22Rv1 (cell line): ENCODE measurements around the gene PTBP3.

Source experiments
- H3K27ac ChIP-seq: fragments of 450-650 bp; 2 replicates; pipeline ENCODE4 v1.5.1; 2017
- ZFX ChIP-seq: fragments of 450-650 bp; IDR thresholded peaks from 2 replicates; pipeline ENCODE4 v1.6.1; 2017; ENCODE audit warnings: antibody characterized with exemption, borderline replicate concordance
- TF ChIP-seq, protein P1 (sequence below): fragments of 450-650 bp; IDR thresholded peaks from 2 replicates; pipeline ENCODE4 v1.5.1; 2017; ENCODE audit warnings: mild to moderate bottlenecking

Gene PTBP3

DNA sequence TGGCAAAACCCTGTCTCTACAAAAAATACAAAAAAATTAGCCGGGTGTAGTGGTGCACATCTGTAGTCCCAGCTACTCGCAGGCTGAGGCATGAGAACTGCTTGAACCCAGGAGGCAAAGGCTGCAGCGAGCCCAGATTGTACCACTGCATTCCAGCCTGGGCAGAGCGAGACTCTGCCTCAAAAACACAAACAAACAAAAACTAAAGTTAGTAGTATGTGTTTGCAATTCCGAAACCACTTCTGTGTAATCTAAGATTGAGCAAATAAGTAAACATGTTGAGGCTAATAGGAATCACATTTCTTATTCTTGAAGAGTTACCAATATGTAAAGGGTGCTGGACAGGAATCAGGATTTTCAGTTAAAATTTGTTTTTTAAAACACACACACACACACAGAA is 88.3 kb downstream of the PTBP3 start:
- no peak for TF ChIP-seq ZFX
- TF ChIP-seq, protein P1, sequence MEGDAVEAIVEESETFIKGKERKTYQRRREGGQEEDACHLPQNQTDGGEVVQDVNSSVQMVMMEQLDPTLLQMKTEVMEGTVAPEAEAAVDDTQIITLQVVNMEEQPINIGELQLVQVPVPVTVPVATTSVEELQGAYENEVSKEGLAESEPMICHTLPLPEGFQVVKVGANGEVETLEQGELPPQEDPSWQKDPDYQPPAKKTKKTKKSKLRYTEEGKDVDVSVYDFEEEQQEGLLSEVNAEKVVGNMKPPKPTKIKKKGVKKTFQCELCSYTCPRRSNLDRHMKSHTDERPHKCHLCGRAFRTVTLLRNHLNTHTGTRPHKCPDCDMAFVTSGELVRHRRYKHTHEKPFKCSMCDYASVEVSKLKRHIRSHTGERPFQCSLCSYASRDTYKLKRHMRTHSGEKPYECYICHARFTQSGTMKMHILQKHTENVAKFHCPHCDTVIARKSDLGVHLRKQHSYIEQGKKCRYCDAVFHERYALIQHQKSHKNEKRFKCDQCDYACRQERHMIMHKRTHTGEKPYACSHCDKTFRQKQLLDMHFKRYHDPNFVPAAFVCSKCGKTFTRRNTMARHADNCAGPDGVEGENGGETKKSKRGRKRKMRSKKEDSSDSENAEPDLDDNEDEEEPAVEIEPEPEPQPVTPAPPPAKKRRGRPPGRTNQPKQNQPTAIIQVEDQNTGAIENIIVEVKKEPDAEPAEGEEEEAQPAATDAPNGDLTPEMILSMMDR: no peak
- H3K27ac ChIP-seq: no peak overlapping the region

DNA sequence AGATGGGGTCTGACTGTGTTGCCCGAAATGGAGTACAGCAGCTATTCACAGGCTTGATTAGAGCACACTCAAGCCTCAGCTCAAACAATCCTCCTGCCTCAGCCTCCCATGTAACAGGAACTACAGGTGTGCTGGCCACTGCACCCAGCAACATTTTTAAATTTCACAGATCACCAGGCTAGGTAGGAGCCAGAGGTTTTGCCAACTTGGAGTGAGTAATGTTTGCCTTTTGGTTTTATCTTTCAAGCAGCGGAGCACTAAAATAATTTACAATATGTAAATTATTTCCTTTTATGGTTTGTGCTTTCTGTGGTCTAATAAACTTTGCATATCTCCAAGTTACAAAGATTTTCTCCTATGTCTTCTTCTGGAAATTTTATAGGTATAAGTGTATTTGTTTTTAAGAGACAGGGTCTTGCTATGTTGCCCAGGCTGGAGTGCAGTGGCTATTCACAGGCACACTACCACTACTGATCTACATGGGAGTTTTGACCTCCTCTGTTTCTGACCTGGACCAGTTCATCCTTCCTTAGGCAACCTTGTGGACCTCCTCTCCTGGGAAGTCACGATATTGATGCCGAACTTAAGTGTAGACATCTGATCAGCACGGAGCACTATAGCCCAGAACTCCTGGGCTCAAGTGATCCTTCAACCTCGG is 91.1 kb downstream of the PTBP3 start:
- 0 out of 2 replicates have a peak overlapping the region, but pooled peaks have one; percentile 2 for H3K27ac ChIP-seq
- no peak for TF ChIP-seq ZFX
- TF ChIP-seq, protein P1: no peak

DNA sequence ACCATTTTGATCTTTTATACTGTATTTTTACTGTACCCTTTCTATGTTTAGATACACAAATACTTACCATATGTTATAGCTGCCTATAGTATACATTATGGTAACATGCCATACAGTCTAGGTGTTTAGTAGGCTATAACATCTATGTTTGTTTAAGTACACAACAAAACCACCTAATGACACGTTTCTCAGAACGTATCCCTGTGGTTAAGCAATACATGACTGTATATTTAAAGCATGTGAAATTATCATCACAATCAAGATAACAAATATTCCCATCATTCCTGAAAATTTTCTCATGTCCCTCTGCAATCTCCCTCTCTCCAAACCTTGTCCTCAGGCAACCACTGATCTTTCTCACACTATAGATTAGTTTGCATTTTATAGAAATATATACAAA is 91.9 kb downstream of the PTBP3 start:
- TF ChIP-seq ZFX: no peak
- TF ChIP-seq, protein P1: no peak
- no peak overlapping the region for H3K27ac ChIP-seq

DNA sequence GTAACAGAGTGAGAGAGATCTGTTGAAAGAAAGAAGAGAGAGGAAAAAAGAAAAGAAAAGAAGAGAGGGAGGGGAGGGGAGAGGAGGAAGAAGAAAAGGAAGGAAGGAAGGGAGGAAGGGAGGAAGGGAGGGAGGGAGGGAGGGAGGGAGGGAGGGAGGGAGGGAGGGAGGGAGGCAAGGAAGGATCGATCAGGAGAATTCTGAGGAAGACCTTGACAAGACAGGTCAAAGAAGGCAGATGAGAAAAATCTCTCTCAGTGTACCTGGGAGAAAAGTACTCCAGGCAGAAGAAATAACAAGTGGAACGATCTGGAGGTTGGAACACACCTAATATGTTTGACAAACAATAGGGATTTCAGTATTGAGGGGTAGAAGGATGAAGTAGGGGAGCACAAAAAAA is 93.7 kb downstream of the PTBP3 start:
- TF ChIP-seq ZFX: no peak
- TF ChIP-seq, protein P1: no peak
- H3K27ac ChIP-seq: no peak overlapping the region

DNA sequence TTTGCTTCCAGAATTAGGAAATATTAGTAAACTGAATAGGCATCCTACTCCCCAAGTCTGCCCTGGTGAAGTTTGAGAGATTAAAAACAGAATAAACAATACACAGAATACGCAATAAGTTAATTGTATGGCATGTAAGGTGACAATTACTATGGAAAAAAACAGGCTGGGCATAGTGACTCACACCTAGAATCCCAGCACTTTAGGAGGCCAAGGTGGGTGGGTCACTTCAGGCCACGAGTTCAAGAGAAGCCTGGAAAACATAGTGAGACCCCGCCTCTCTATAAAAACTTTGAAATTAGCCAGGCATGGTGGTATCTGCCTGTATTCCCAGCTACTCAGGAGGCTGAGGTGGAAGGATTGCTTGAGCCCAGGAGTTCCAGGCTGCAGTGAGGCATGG is 94.1 kb downstream of the PTBP3 start:
- TF ChIP-seq, protein P1: no peak
- TF ChIP-seq ZFX: no peak
- no peak overlapping the region for H3K27ac ChIP-seq

DNA sequence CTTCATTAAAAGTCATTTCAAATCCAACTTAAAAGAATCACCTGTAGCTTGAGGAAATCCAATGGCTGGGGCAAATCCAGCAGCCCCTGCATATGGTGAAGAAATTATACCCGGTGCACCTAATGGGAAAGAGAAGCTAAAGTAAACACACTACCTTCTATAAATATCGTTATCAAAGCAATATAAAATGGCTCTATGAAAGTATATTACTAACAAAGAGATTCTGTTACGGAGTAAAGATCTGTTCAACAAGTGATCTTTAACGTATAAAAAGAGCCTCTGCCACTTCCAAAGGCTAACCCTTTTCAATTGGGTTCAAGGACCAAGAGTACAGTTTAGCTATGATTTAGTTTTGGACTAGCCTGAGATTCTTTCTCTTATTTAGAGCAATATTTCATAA is 98.6 kb downstream of the PTBP3 start:
- no peak overlapping the region for H3K27ac ChIP-seq
- TF ChIP-seq, protein P1: no peak
- no peak for TF ChIP-seq ZFX

DNA sequence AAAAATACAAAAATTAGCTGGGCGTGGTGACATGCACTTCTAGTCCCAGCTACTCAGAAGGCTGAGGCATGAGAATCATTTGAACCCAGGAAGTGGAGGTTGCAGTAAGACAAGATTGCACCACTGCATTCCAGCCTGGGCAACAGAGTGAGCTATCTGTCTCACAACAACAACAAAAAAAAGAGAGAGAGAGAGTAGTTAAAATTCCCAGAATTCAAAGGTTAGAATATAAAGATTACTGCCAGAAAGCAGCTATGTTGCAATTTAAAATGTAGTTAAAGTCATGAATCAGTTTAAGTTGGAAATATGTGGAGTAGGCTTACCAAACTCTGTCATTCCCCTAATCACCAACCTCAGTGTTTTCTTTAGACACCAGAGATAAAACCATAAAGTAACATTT is 99.7 kb downstream of the PTBP3 start:
- no peak overlapping the region for H3K27ac ChIP-seq
- TF ChIP-seq ZFX: no peak
- TF ChIP-seq, protein P1: no peak
